Mesodermal cell (in vitro differentiated cells): ENCODE data around the gene CAPNS1.
"Not testable (repeated sequence)": the region's sequence is repeated elsewhere in the genome, so short reads cannot be mapped to it uniquely, and the experiment has no call there.

Source experiments
- H3K27ac ChIP-seq: 2 replicates; pipeline ENCODE4 v1.7.0; 2013; ENCODE audit warnings: mild to moderate bottlenecking, low read depth, low read length, moderate library complexity; ENCODE audit not compliant: severe bottlenecking
- H3K36me3 ChIP-seq: 2 replicates; pipeline ENCODE4 v1.7.1; 2013; ENCODE audit warnings: mild to moderate bottlenecking, low read length, moderate library complexity; ENCODE audit not compliant: control insufficient read depth, insufficient read depth
- H3K4me1 ChIP-seq: one replicate; pipeline ENCODE4 v1.7.1; 2013; ENCODE audit warnings: mild to moderate bottlenecking, low read length; ENCODE audit not compliant: insufficient read depth, control insufficient read depth, poor library complexity, severe bottlenecking
- H3K4me3 ChIP-seq: 2 replicates; pipeline ENCODE4 v1.7.0; 2013; ENCODE audit warnings: low read length, control low read depth, mild to moderate bottlenecking; ENCODE audit not compliant: insufficient read depth, poor library complexity, severe bottlenecking; ENCODE audit errors: extremely low read depth
- H3K9me3 ChIP-seq: 2 replicates; pipeline ENCODE4 v1.7.1; 2013; ENCODE audit warnings: mild to moderate bottlenecking, low read length, moderate library complexity; ENCODE audit not compliant: control insufficient read depth
- WGBS, 2 experiments: methylation state at CpG; one replicate each; pipeline ENCODE4 v1.1.5; 2013; ENCODE audit warnings: missing lambda C conversion rate in 2 of 2; ENCODE audit not compliant: insufficient coverage in 2 of 2; 5-methylcytosine and 5-hydroxymethylcytosine counted together

The CAPNS1 gene

GRCh38 chr19:36151144-36152018 is 11.5 kb downstream of the CAPNS1 start:
- Histone ChIP-seq H3K9me3 (no peaks in the 10 kb centered on the region), H3K27ac (no peak overlapping the region), H3K36me3 (peaks cover 75% of the 10 kb centered on the region), H3K4me3 (no peak overlapping the region), H3K4me1 (no peaks in the 10 kb centered on the region)
- 91 to 95% methylated on average over 23 to 33 of the region's 47 CpGs for WGBS, 2 experiments

- Histone ChIP-seq H3K36me3 (peaks cover 69% of the 10 kb centered on the region), H3K27ac (no peak overlapping the region), H3K4me3 (no peak overlapping the region), H3K9me3 (no peaks in the 10 kb centered on the region), H3K4me1 (no peaks in the 10 kb centered on the region)
- WGBS, 2 experiments, result 98 to 99% methylated on average over 12 to 16 of the region's 16 CpGs
Observed at GRCh38 chr19:36152019-36152351, 12.1 kb downstream of the CAPNS1 start.

GRCh38 chr19:36152352-36153091 is 12.7 kb downstream of the CAPNS1 start, which contains the start of gene COX7A1:
COX7A1 (minus strand) TSS chr19:36152447; CDS start chr19:36152407, 40 bp downstream.
- Histone ChIP-seq H3K36me3 (peaks cover 63% of the 10 kb centered on the region), H3K27ac (no peak within 1 kb of the TSS), H3K4me1 (no peaks in the 10 kb centered on the region), H3K4me3 (no peak within 1 kb of the TSS), H3K9me3 (no peaks in the 10 kb centered on the region)
- 89 to 94% methylated on average over 25 to 34 of the region's 40 CpGs for WGBS, 2 experiments

- H3K9me3 ChIP-seq, result no peaks in the 10 kb centered on the region
- no peak overlapping the region for H3K4me3 ChIP-seq
- no peak overlapping the region for H3K27ac ChIP-seq
- WGBS, 2 experiments, result 98% methylated on average over 6 to 7 of the region's 10 CpGs
- H3K36me3 ChIP-seq, result peaks cover 57% of the 10 kb centered on the region
- no peaks in the 10 kb centered on the region for H3K4me1 ChIP-seq
Observed at GRCh38 chr19:36153126-36153525, 13.3 kb downstream of the CAPNS1 start.

- peaks cover 24% of the 10 kb centered on the region for H3K36me3 ChIP-seq
- H3K9me3 ChIP-seq, result no peaks in the 10 kb centered on the region
- no peak overlapping the region for H3K27ac ChIP-seq
- 73 to 74% methylated on average over 6 to 7 of the region's 7 CpGs for WGBS, 2 experiments
- H3K4me3 ChIP-seq, result no peak overlapping the region
- no peaks in the 10 kb centered on the region for H3K4me1 ChIP-seq
Observed at GRCh38 chr19:36160821-36161596, 21.1 kb downstream of the CAPNS1 start.

GRCh38 chr19:36163813-36164212 is 23.9 kb downstream of the CAPNS1 start:
- H3K36me3 ChIP-seq, result peaks cover 34% of the 10 kb centered on the region
- H3K27ac ChIP-seq, result no peak overlapping the region
- no peaks in the 10 kb centered on the region for H3K9me3 ChIP-seq
- no peaks in the 10 kb centered on the region for H3K4me1 ChIP-seq
- 91 to 96% methylated on average over 8 to 12 of the region's 12 CpGs for WGBS, 2 experiments
- H3K4me3 ChIP-seq, result no peak overlapping the region

- Histone ChIP-seq H3K4me3 (no peak overlapping the region), H3K4me1 (peaks cover 4% of the 10 kb centered on the region), H3K9me3 (no peaks in the 10 kb centered on the region), H3K36me3 (peaks cover 18% of the 10 kb centered on the region), H3K27ac (peak overlapping the region; percentile 71)
- 90% methylated on average over 7 to 9 of the region's 9 CpGs for WGBS, 2 experiments
Observed at GRCh38 chr19:36169084-36169760, 29.4 kb downstream of the CAPNS1 start.

- Histone ChIP-seq H3K36me3 (no peaks in the 10 kb centered on the region), H3K4me3 (no peak overlapping the region), H3K4me1 (peaks cover 4% of the 10 kb centered on the region), H3K9me3 (no peaks in the 10 kb centered on the region), H3K27ac (no peak overlapping the region)
- 93% methylated on average over 3 of the region's 5 CpGs; no CpG with 5 or more reads in 1 of the 2 experiments for WGBS, 2 experiments
Observed at GRCh38 chr19:36172852-36173251, 33.0 kb downstream of the CAPNS1 start.

GRCh38 chr19:36173846-36174245 is 34.0 kb downstream of the CAPNS1 start:
- H3K36me3 ChIP-seq, H3K27ac ChIP-seq, H3K4me3 ChIP-seq, H3K4me1 ChIP-seq, H3K9me3 ChIP-seq: not testable (repeated sequence)
- WGBS, 2 experiments, result 95 to 96% methylated on average over 3 to 7 of the region's 8 CpGs

GRCh38 chr19:36179077-36179476 is 39.2 kb downstream of the CAPNS1 start:
- not testable (repeated sequence) for H3K36me3 ChIP-seq, H3K27ac ChIP-seq, H3K9me3 ChIP-seq, H3K4me3 ChIP-seq, H3K4me1 ChIP-seq
- 83% methylated on average over 1 of the region's 2 CpGs; no CpG with 5 or more reads in 1 of the 2 experiments for WGBS, 2 experiments
